ENCODE data around the gene ADGRL3. TPM values are rescaled to one million over a fixed set of nuclear protein-coding genes. Genes with fewer than 3 reads are reported as not detected.

ADGRL3 gene
- total and polyA plus RNA-seq, 8 donors: 0.08 to 1.4 (median 0.24) TPM

DNA sequence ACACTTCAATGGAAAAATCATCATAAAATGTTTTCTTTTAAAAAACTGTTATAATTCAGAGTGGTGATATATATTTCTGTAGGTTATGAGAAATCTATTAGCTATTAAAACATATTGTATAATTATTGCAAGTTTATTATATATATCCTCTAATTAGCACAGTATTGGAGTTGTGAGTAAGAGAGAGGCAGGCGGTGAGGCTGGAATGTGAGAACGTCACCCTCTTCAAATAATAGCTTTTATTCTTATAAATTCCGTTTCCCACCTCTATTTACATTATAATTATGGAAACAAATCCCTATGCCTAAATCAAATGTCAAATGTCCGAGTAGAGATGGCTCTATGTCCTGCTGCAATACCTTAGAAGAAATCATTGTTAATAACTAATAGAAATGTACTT lies 292.9 kb downstream of the ADGRL3 start:
- H3K27ac ChIP-seq: no peak overlapping the region
- FAIRE-seq: no peak
- whole genome bisulfite sequencing, 2 donors: 43 to 53% methylated on average over 4 of the region's 4 CpGs
- H3K36me3 ChIP-seq: no peaks in the 10 kb centered on the region
- no peaks in the 10 kb centered on the region for H3K4me1 ChIP-seq
- no peaks in the 10 kb centered on the region for H3K27me3 ChIP-seq
- DNase-seq: no peak
- ATAC-seq: no peak
- no peaks in the 10 kb centered on the region for H3K9me3 ChIP-seq
- H3K4me3 ChIP-seq: no peak overlapping the region
- TF ChIP-seq, protein P1, sequence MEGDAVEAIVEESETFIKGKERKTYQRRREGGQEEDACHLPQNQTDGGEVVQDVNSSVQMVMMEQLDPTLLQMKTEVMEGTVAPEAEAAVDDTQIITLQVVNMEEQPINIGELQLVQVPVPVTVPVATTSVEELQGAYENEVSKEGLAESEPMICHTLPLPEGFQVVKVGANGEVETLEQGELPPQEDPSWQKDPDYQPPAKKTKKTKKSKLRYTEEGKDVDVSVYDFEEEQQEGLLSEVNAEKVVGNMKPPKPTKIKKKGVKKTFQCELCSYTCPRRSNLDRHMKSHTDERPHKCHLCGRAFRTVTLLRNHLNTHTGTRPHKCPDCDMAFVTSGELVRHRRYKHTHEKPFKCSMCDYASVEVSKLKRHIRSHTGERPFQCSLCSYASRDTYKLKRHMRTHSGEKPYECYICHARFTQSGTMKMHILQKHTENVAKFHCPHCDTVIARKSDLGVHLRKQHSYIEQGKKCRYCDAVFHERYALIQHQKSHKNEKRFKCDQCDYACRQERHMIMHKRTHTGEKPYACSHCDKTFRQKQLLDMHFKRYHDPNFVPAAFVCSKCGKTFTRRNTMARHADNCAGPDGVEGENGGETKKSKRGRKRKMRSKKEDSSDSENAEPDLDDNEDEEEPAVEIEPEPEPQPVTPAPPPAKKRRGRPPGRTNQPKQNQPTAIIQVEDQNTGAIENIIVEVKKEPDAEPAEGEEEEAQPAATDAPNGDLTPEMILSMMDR (IDR thresholded peaks at IDR 0.05): no peak
- intact Hi-C loops (cut with DNase I): no loop called here

- intact Hi-C loops (cut with DNase I): no loop called here
- ATAC-seq (no peak), DNase-seq (no peak), FAIRE-seq (no peak)
- WGBS, 2 donors: 62 to 74% methylated on average over 6 of the region's 6 CpGs
- no peaks in the 10 kb centered on the region for H3K36me3 ChIP-seq
- H3K4me1 ChIP-seq: no peaks in the 10 kb centered on the region
- no peak overlapping the region for H3K27ac ChIP-seq
- no peak overlapping the region for H3K4me3 ChIP-seq
- no peaks in the 10 kb centered on the region for H3K27me3 ChIP-seq
- H3K9me3 ChIP-seq: no peaks in the 10 kb centered on the region
- TF ChIP-seq, protein P1 (IDR thresholded peaks at IDR 0.05): no peak
Measured at GRCh38 chr4:61493470-61493869, 293.3 kb downstream of the ADGRL3 start.

DNA sequence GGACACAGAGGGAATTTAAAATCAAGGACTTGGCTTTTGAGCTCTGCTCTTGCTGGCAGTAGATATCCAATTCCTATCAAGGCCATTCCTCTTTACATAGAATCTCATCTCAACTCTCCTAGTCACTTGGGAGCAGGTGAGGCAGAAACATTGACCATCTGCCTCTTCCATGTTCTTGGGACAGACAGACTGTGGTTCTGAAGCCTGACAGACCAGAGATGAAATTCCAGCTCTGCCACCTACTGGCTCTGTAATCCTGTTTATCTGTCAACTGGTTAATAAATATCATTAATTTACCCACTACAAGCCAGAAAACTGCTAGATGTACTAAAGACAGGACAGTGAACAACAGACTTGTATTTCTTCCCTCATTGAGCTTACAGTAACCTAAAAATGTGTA lies 300.8 kb downstream of the ADGRL3 start:
- H3K36me3 ChIP-seq: no peaks in the 10 kb centered on the region

DNA sequence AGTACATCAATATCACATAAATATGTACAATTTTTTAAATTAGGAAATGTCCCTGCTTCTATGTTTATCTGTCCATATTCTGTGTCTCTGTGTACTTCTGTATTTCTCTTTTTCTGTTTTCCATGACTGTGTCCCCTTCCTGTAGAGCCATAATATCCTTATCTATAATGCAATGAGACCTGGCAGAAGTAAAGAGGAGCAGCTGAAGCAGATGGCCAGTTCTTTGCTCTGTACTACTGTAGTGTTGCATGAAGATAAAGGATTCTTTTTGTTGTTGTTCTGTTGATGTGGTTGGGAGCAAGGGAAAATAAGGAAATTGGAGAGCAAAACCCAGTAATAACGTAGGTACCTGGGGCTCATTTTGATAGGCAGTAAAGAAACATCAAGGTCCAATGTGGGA lies 301.7 kb downstream of the ADGRL3 start:
- intact Hi-C loops (cut with DNase I): no loop called here
- FAIRE-seq: no peak
- TF ChIP-seq, protein P1 (IDR thresholded peaks at IDR 0.05): no peak
- H3K27ac ChIP-seq: no peak overlapping the region
- ATAC-seq: no peak
- H3K4me3 ChIP-seq: no peak overlapping the region
- no peaks in the 10 kb centered on the region for H3K36me3 ChIP-seq
- no peak for DNase-seq
- no peaks in the 10 kb centered on the region for H3K9me3 ChIP-seq
- H3K4me1 ChIP-seq: no peaks in the 10 kb centered on the region
- H3K27me3 ChIP-seq: no peaks in the 10 kb centered on the region
- WGBS, 2 donors: 18 to 29% methylated on average over 1 of the region's 1 CpG

More for the DNA sequence above, 300.8 kb downstream of the ADGRL3 start:
- no peaks in the 10 kb centered on the region for H3K4me1 ChIP-seq
- intact Hi-C loops (cut with DNase I): no loop called here
- ATAC-seq (no peak), FAIRE-seq (no peak), DNase-seq (no peak)
- H3K4me3 ChIP-seq: no peak overlapping the region
- H3K27ac ChIP-seq: no peak overlapping the region
- TF ChIP-seq, protein P1 (IDR thresholded peaks at IDR 0.05): no peak
- no peaks in the 10 kb centered on the region for H3K27me3 ChIP-seq
- no peaks in the 10 kb centered on the region for H3K9me3 ChIP-seq

GRCh38 chr4:61505773-61506685 lies 305.9 kb downstream of the ADGRL3 start:
- no peak overlapping the region for H3K4me3 ChIP-seq
- H3K27ac ChIP-seq: no peak overlapping the region
- 36 to 41% methylated on average over 2 of the region's 2 CpGs for WGBS, 2 donors
- no peak for DNase-seq
- no peaks in the 10 kb centered on the region for H3K4me1 ChIP-seq
- no peaks in the 10 kb centered on the region for H3K9me3 ChIP-seq
- H3K27me3 ChIP-seq: no peaks in the 10 kb centered on the region
- TF ChIP-seq, protein P1 (IDR thresholded peaks at IDR 0.05): no peak
- ATAC-seq: no peak
- intact Hi-C loops (cut with DNase I): no loop called here
- no peak for FAIRE-seq
- H3K36me3 ChIP-seq: no peaks in the 10 kb centered on the region

All from pancreas (tissue), 10 donors.